Osteoblast (primary cell): Measurements from ENCODE around the gene ST6GALNAC3. TPM values are rescaled to one million over a fixed set of nuclear protein-coding genes. Genes with fewer than 3 reads are reported as not detected.

Experiments
- DNase-seq: peaks from one replicate; pipeline ENCODE4 v3.0.0; 2011; ENCODE audit warnings: low spot score, mixed read lengths; ENCODE audit not compliant: insufficient read length; ENCODE audit errors: missing footprints
- H2AFZ ChIP-seq: 2 replicates; pipeline ENCODE4 v1.6.0; 2011; ENCODE audit warnings: mild to moderate bottlenecking, low read length
- H3K27ac ChIP-seq: 2 replicates; pipeline ENCODE4 v1.5.1; 2011; ENCODE audit warnings: mild to moderate bottlenecking, low read depth, low read length, moderate library complexity
- H3K27me3 ChIP-seq: 2 replicates; pipeline ENCODE4 v1.6.0; 2012; ENCODE audit warnings: mild to moderate bottlenecking, control low read depth, inconsistent platforms, low read length, moderate library complexity; ENCODE audit not compliant: insufficient read depth
- H3K36me3 ChIP-seq: 2 replicates; pipeline ENCODE4 v1.5.1; 2011; ENCODE audit warnings: mild to moderate bottlenecking, low read length, control low read depth, moderate library complexity; ENCODE audit not compliant: insufficient read depth
- H3K4me1 ChIP-seq: 2 replicates; pipeline ENCODE4 v1.5.1; 2011; ENCODE audit warnings: mild to moderate bottlenecking, low read length, control low read depth, moderate library complexity; ENCODE audit not compliant: insufficient read depth
- H3K4me2 ChIP-seq: 2 replicates; pipeline ENCODE4 v1.6.0; 2011; ENCODE audit warnings: mild to moderate bottlenecking, low read length; ENCODE audit not compliant: insufficient read depth
- H3K4me3 ChIP-seq: fragments of 200-600 bp; sonication (generic); 3 replicates; pipeline ENCODE4 v1.5.1; 2012; ENCODE audit warnings: mild to moderate bottlenecking, low read length, inconsistent platforms; ENCODE audit not compliant: insufficient read depth
- H3K79me2 ChIP-seq: 2 replicates; pipeline ENCODE4 v1.6.0; 2012; ENCODE audit warnings: mild to moderate bottlenecking, low read length, control low read depth, inconsistent platforms; ENCODE audit not compliant: insufficient read depth
- H3K9me3 ChIP-seq: 2 replicates; pipeline ENCODE4 v1.5.1; 2011; ENCODE audit warnings: low read depth, low read length, control low read depth
- H4K20me1 ChIP-seq: 2 replicates; pipeline ENCODE4 v1.6.0; 2012; ENCODE audit warnings: mild to moderate bottlenecking, low read length, control low read depth; ENCODE audit not compliant: insufficient read depth
- CTCF ChIP-seq: IDR thresholded peaks from 2 replicates; pipeline ENCODE4 v1.5.1; 2011; ENCODE audit warnings: mild to moderate bottlenecking, low read depth, low read length, moderate library complexity; ENCODE audit errors: extremely low read depth
- total RNA-seq: library from RNA; depleted of rRNA; stranded (reverse); fragments of >200 nt; gene quantifications from 2 replicates; pipeline ENCODE4 v1.2.3, GENCODE V29; 2012

Gene ST6GALNAC3
- total RNA-seq, 1 donor: not detected

DNA sequence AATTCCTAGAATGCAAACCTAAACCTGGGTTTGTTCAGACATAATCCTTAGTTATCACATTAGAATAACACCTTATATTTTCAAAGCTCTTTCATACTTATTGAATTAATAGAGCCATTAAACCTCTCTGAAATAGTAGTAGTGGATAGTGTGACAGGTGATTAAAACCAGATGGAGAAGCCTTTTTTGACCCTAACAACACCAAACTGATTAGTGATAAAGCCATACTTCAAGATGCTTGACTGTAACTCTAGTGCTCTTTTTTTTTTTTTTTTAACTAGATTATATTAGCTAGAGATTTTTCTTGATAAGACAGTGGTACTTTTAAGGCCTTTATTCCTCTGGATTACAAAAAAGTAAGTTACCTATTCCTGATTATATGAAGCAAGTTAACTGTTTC is 190.1 kb downstream of the ST6GALNAC3 start:
- Histone ChIP-seq H3K36me3 (no peaks in the 10 kb centered on the region), H3K79me2 (no peaks in the 10 kb centered on the region), H3K4me1 (no peaks in the 10 kb centered on the region), H3K9me3 (no peaks in the 10 kb centered on the region), H3K27ac (no peak overlapping the region), H2AFZ (no peak overlapping the region), H4K20me1 (no peaks in the 10 kb centered on the region), H3K27me3 (no peaks in the 10 kb centered on the region), H3K4me2 (no peak overlapping the region), H3K4me3 (no peak overlapping the region)
- no peak for TF ChIP-seq CTCF
- DNase-seq: no peak

GRCh38 chr1:76266762-76267161 is 192.2 kb downstream of the ST6GALNAC3 start:
- H2AFZ ChIP-seq: no peak overlapping the region
- H3K4me1 ChIP-seq: no peaks in the 10 kb centered on the region
- H3K27me3 ChIP-seq: no peaks in the 10 kb centered on the region
- DNase-seq: no peak
- no peak overlapping the region for H3K4me3 ChIP-seq
- no peaks in the 10 kb centered on the region for H4K20me1 ChIP-seq
- no peaks in the 10 kb centered on the region for H3K9me3 ChIP-seq
- H3K4me2 ChIP-seq: no peak overlapping the region
- no peaks in the 10 kb centered on the region for H3K36me3 ChIP-seq
- TF ChIP-seq CTCF: no peak
- H3K79me2 ChIP-seq: no peaks in the 10 kb centered on the region
- H3K27ac ChIP-seq: no peak overlapping the region

- no peaks in the 10 kb centered on the region for H3K79me2 ChIP-seq
- no peak for TF ChIP-seq CTCF
These were observed 193.1 kb downstream of the ST6GALNAC3 start for GRCh38 chr1:76267631-76268030.

GRCh38 chr1:76268341-76268740 is 193.8 kb downstream of the ST6GALNAC3 start:
- Histone ChIP-seq H3K79me2 (no peaks in the 10 kb centered on the region), H2AFZ (no peak overlapping the region), H3K4me3 (no peak overlapping the region), H4K20me1 (no peaks in the 10 kb centered on the region), H3K36me3 (no peaks in the 10 kb centered on the region), H3K9me3 (no peaks in the 10 kb centered on the region), H3K27ac (no peak overlapping the region), H3K4me2 (no peak overlapping the region), H3K27me3 (no peaks in the 10 kb centered on the region), H3K4me1 (no peaks in the 10 kb centered on the region)
- TF ChIP-seq CTCF: no peak
- no peak for DNase-seq

More at GRCh38 chr1:76267631-76268030, 193.1 kb downstream of the ST6GALNAC3 start:
- Histone ChIP-seq H3K27me3 (no peaks in the 10 kb centered on the region), H3K4me1 (no peaks in the 10 kb centered on the region), H2AFZ (no peak overlapping the region), H3K36me3 (no peaks in the 10 kb centered on the region), H4K20me1 (no peaks in the 10 kb centered on the region), H3K27ac (no peak overlapping the region), H3K4me2 (no peak overlapping the region), H3K9me3 (no peaks in the 10 kb centered on the region), H3K4me3 (no peak overlapping the region)
- no peak for DNase-seq
